Keratinocyte (primary cell): ENCODE measurements around the gene MET. TPM values are rescaled to one million over a fixed set of nuclear protein-coding genes. Genes with fewer than 3 reads are reported as not detected.

Experiments used
- DNase-seq: peaks from one replicate; pipeline ENCODE4 v3.0.0-alpha.2; 2011; ENCODE audit warnings: low read depth, missing footprints, low spot score
- FAIRE-seq: peaks from 2 replicates; lab custom pipeline; 2011; peaks lifted over from hg19 to GRCh38; lab: Jason Lieb, UNC
- H2AFZ ChIP-seq: 2 replicates; pipeline ENCODE4 v1.6.0; 2012; ENCODE audit warnings: low read length, control low read depth, inconsistent platforms; ENCODE audit not compliant: control insufficient read depth
- H3K27ac ChIP-seq: 2 replicates; pipeline ENCODE4 v1.5.1; 2011; ENCODE audit warnings: low read length; ENCODE audit not compliant: control insufficient read depth, insufficient read depth
- H3K27me3 ChIP-seq: 3 replicates; pipeline ENCODE4 v1.6.0; 2011; ENCODE audit warnings: low read length; ENCODE audit not compliant: control insufficient read depth, insufficient read depth; ENCODE audit errors: extremely low read depth
- H3K36me3 ChIP-seq, 2 experiments: 2 replicates in 1 of 2; 3 replicates in 1 of 2; pipeline ENCODE4 v1.5.1; 2011; ENCODE audit warnings: low read length in 2 of 2, mild to moderate bottlenecking in 1 of 2; ENCODE audit not compliant: control insufficient read depth in 2 of 2, insufficient read depth in 2 of 2; ENCODE audit errors: extremely low read depth in 1 of 2
- H3K4me1 ChIP-seq: 3 replicates; pipeline ENCODE4 v1.5.1; 2011; ENCODE audit warnings: low read length; ENCODE audit not compliant: control insufficient read depth, insufficient read depth; ENCODE audit errors: extremely low read depth
- H3K4me2 ChIP-seq: 3 replicates; pipeline ENCODE4 v1.6.0; 2011; ENCODE audit warnings: low read depth, low read length; ENCODE audit not compliant: control insufficient read depth, insufficient read depth; ENCODE audit errors: extremely low read depth
- H3K4me3 ChIP-seq, 3 experiments: fragments of 200-600 bp in 1 of 3; sonication (generic) in 1 of 3; 2 replicates in 2 of 3; 3 replicates in 1 of 3; pipeline ENCODE4 v1.5.1; 2011 to 2016; ENCODE audit warnings: low read length in 3 of 3, mild to moderate bottlenecking in 3 of 3, control low read depth in 2 of 3, inconsistent platforms in 1 of 3, low read depth in 1 of 3, mixed read lengths in 1 of 3, mixed run types in 1 of 3, moderate library complexity in 1 of 3; ENCODE audit not compliant: control insufficient read depth in 2 of 3, insufficient read depth in 2 of 3; ENCODE audit errors: extremely low read depth in 1 of 3
- H3K79me2 ChIP-seq: 2 replicates; pipeline ENCODE4 v1.6.0; 2012; ENCODE audit warnings: low read length; ENCODE audit not compliant: control insufficient read depth, insufficient read depth
- H3K9ac ChIP-seq: 3 replicates; pipeline ENCODE4 v1.6.0; 2011; ENCODE audit warnings: low read length; ENCODE audit not compliant: control insufficient read depth, insufficient read depth; ENCODE audit errors: extremely low read depth
- H3K9me1 ChIP-seq: 3 replicates; pipeline ENCODE4 v1.6.0; 2011; ENCODE audit warnings: low read length; ENCODE audit not compliant: control insufficient read depth, insufficient read depth; ENCODE audit errors: extremely low read depth
- H3K9me3 ChIP-seq: 2 replicates; pipeline ENCODE4 v1.5.1; 2012; ENCODE audit warnings: low read depth, low read length; ENCODE audit not compliant: control insufficient read depth
- H4K20me1 ChIP-seq: 3 replicates; pipeline ENCODE4 v1.6.0; 2011; ENCODE audit warnings: low read length; ENCODE audit not compliant: control insufficient read depth, insufficient read depth; ENCODE audit errors: extremely low read depth
- EZH2 ChIP-seq: IDR thresholded peaks from one replicate; pipeline ENCODE4 v1.6.1; 2012; ENCODE audit warnings: inconsistent platforms, mild to moderate bottlenecking, low read length, moderate library complexity
- dilution Hi-C: fragments of 300-500 bp; cut with MboI; formaldehyde crosslinking; loops from one replicate; pipeline ENCODE4 v1.7.0; 2020; ENCODE audit warnings: low sequenced_read_pairs; ENCODE audit not compliant: extremely low pct_ligation_motif_present
- polyA plus RNA-seq, 5 experiments: library from polyadenylated mRNA; depleted of rRNA in 3 of 5; stranded (reverse) in 3 of 5; stranded (forward) in 1 of 5; unstranded in 1 of 5; fragments of >200 nt; gene quantifications; 1 replicate in 1 of 5; 2 replicates in 3 of 5; 3 replicates in 1 of 5; pipeline versions ENCODE4 v1.2.1 to v1.2.3, GENCODE V29; 2011 to 2012; ENCODE audit warnings: missing spikeins in 2 of 5, low read depth in 1 of 5, low replicate concordance in 1 of 5
- TF ChIP-seq, protein P1 (sequence below), 3 experiments: IDR thresholded peaks in 1 of 3; conservative IDR thresholded peaks in 1 of 3; optimal IDR thresholded peaks in 1 of 3; 2 replicates in 2 of 3; 3 replicates in 1 of 3; pipeline versions ENCODE3 to v1.5.1; 2011; ENCODE audit warnings: low read length in 3 of 3, mild to moderate bottlenecking in 3 of 3, moderate library complexity in 2 of 3, control low read depth in 1 of 3, inconsistent platforms in 1 of 3; ENCODE audit not compliant: insufficient read depth in 2 of 3; ENCODE audit errors: extremely low read depth in 1 of 3

The MET gene
- polyA plus RNA-seq, 1 donor (not counting 4 experiments of a cell fraction or from before 2014, with no cell fraction given), result 117 TPM

DNA sequence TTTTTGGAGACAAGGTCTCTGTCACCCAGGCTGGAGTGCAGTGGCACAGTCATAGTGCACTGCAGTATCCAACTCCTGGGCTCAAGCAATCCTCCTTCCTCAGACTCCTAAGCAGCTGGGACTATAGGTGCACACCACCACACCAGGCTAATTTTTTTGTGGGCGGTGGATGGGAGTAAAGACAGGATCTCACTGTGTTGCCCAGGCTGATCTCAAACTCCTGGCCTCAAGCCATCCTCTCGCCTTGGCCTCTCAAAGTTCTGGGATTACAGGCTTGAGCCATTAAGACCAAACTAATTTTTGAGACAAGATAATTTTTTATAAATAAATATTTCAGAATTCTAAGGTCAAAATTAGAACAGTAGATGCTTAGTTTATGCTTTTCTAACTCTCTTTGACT, 109.6 kb downstream of the MET start:
- H4K20me1 ChIP-seq, result no peaks in the 10 kb centered on the region
- H3K4me2 ChIP-seq, result no peak overlapping the region
- H3K36me3 ChIP-seq, result peaks cover 27 to 62% of the 10 kb centered on the region in 2 experiments
- no peaks in the 10 kb centered on the region for H3K79me2 ChIP-seq
- TF ChIP-seq EZH2, result no peak
- TF ChIP-seq, protein P1, sequence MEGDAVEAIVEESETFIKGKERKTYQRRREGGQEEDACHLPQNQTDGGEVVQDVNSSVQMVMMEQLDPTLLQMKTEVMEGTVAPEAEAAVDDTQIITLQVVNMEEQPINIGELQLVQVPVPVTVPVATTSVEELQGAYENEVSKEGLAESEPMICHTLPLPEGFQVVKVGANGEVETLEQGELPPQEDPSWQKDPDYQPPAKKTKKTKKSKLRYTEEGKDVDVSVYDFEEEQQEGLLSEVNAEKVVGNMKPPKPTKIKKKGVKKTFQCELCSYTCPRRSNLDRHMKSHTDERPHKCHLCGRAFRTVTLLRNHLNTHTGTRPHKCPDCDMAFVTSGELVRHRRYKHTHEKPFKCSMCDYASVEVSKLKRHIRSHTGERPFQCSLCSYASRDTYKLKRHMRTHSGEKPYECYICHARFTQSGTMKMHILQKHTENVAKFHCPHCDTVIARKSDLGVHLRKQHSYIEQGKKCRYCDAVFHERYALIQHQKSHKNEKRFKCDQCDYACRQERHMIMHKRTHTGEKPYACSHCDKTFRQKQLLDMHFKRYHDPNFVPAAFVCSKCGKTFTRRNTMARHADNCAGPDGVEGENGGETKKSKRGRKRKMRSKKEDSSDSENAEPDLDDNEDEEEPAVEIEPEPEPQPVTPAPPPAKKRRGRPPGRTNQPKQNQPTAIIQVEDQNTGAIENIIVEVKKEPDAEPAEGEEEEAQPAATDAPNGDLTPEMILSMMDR (optimal IDR thresholded peaks at IDR 0.05 in 1 of 3, IDR thresholded peaks at IDR 0.05 in 1 of 3, conservative IDR thresholded peaks at IDR 0.05 in 1 of 3; ENCODE audit: extremely low read depth in 1 of 3, insufficient read depth in 2 of 3, low read length in 3 of 3), result no peak
- no peak for DNase-seq
- dilution Hi-C loops, result no loop called here
- no peak for FAIRE-seq
- H3K27ac ChIP-seq, result peak overlapping the region; percentile 58
- no peaks in the 10 kb centered on the region for H3K9me1 ChIP-seq
- H3K27me3 ChIP-seq, result no peaks in the 10 kb centered on the region
- no peak overlapping the region for H2AFZ ChIP-seq
- no peak overlapping the region for H3K4me3 ChIP-seq
- H3K9me3 ChIP-seq, result no peaks in the 10 kb centered on the region
- peaks cover 56% of the 10 kb centered on the region for H3K4me1 ChIP-seq
- H3K9ac ChIP-seq, result no peak overlapping the region

DNA sequence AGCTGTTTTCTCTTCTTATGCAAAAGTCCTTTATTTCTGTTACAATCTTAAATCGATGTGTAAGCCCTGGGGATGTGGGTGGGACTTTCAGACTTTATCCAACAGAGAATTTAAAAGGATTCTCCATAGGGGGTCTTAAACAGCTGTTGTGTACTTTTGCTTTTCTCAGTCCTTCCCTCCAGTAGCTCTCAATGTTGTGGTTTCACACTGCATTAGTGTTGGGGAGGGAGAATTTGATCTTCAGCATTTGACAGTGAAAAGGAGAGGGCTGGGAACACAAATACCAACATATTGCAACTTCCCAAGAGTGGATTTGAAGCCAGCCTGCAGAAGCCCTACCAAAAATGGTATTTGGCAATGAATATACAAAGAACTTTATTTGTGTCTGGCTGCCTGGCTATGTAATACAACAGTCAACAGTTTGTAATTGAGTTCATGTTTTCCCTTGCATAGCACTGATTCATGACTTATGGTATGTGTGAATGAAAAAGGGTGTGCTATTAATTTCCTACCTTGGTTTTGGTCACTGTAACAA, 110.2 kb downstream of the MET start:
- no peak overlapping the region for H3K4me3 ChIP-seq
- no peak overlapping the region for H2AFZ ChIP-seq
- H3K4me1 ChIP-seq, result peaks cover 52% of the 10 kb centered on the region
- H3K9me1 ChIP-seq, result no peaks in the 10 kb centered on the region
- no peaks in the 10 kb centered on the region for H3K9me3 ChIP-seq
- no peaks in the 10 kb centered on the region for H3K79me2 ChIP-seq
- no peaks in the 10 kb centered on the region for H4K20me1 ChIP-seq
- H3K27ac ChIP-seq, result peak overlapping the region; percentile 58
- H3K36me3 ChIP-seq, result peaks cover 28 to 62% of the 10 kb centered on the region in 2 experiments
- no peak overlapping the region for H3K9ac ChIP-seq
- H3K27me3 ChIP-seq, result no peaks in the 10 kb centered on the region
- FAIRE-seq, result no peak
- no peak for TF ChIP-seq EZH2
- TF ChIP-seq, protein P1 (optimal IDR thresholded peaks at IDR 0.05 in 1 of 3, IDR thresholded peaks at IDR 0.05 in 1 of 3, conservative IDR thresholded peaks at IDR 0.05 in 1 of 3; ENCODE audit: extremely low read depth in 1 of 3, insufficient read depth in 2 of 3, low read length in 3 of 3), result no peak
- H3K4me2 ChIP-seq, result no peak overlapping the region
- no peak for DNase-seq
- dilution Hi-C loops, result no loop called here
